Measurements from ENCODE around the gene GCG.

DNA sequence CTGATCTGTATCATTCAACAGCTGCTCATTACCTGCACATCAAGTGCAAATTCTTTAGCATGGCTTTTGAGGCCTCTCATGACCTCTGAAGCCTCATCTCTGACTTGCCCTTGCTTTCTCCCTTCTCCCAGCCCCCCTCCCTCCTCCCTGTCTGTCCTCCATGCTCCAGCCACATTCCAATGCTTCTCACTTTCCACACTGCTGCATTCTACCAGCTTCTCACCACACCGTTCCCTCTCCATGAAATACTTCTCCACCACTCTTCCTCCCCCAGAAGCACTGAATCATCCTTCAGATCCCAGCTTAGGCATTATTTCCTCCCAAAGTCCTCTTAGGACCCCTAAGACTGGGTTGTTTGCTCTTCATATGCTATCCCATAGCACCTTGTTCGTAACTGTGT is 26.9 kb downstream of the GCG start:
- TF ChIP-seq, protein P1, sequence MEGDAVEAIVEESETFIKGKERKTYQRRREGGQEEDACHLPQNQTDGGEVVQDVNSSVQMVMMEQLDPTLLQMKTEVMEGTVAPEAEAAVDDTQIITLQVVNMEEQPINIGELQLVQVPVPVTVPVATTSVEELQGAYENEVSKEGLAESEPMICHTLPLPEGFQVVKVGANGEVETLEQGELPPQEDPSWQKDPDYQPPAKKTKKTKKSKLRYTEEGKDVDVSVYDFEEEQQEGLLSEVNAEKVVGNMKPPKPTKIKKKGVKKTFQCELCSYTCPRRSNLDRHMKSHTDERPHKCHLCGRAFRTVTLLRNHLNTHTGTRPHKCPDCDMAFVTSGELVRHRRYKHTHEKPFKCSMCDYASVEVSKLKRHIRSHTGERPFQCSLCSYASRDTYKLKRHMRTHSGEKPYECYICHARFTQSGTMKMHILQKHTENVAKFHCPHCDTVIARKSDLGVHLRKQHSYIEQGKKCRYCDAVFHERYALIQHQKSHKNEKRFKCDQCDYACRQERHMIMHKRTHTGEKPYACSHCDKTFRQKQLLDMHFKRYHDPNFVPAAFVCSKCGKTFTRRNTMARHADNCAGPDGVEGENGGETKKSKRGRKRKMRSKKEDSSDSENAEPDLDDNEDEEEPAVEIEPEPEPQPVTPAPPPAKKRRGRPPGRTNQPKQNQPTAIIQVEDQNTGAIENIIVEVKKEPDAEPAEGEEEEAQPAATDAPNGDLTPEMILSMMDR (IDR thresholded peaks at IDR 0.05), result no peak
- TF ChIP-seq POLR2A (IDR thresholded peaks at IDR 0.05), result no peak
